ENCODE results near the gene DOLPP1.
A peak's percentile ranks its signal among the peaks of the same experiment; 100 is the strongest.

DOLPP1 gene, protein sequence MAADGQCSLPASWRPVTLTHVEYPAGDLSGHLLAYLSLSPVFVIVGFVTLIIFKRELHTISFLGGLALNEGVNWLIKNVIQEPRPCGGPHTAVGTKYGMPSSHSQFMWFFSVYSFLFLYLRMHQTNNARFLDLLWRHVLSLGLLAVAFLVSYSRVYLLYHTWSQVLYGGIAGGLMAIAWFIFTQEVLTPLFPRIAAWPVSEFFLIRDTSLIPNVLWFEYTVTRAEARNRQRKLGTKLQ

GRCh38 chr9:129080601-129081387, at the start of gene DOLPP1:
DOLPP1 (plus strand) TSS chr9:129081111; CDS start chr9:129081132, 21 bp downstream.
- peaks cover 9% of the 10 kb centered on the region for H3K36me3 ChIP-seq (ENCODE audit: control insufficient read depth, low read length)
- peak within 1 kb of the TSS; percentile 34; the same call in 1 of the 2 replicates for H3K27ac ChIP-seq (ENCODE audit: low read depth, low read length)
- peaks cover 19% of the 10 kb centered on the region for H3K4me1 ChIP-seq (ENCODE audit: control insufficient read depth, low read length)
- H3F3A ChIP-seq (ENCODE audit: control insufficient read depth, insufficient read depth) = no peaks in the 10 kb centered on the region
- no peaks in the 10 kb centered on the region for H3K9me2 ChIP-seq (replicated peaks; ENCODE audit: control insufficient read depth, low read length)
- peak within 1 kb of the TSS; percentile 89 for H3K4me3 ChIP-seq (ENCODE audit: low read length)
- H3K79me2 ChIP-seq (ENCODE audit: control insufficient read depth, low read length) = peaks cover 33% of the 10 kb centered on the region
- no peak for TF ChIP-seq EZH2phosphoT487 (IDR thresholded peaks at IDR 0.05; ENCODE audit: borderline replicate concordance, low read length)
- peaks cover 8% of the 10 kb centered on the region; the same call in 1 of the 2 replicates for H4K20me1 ChIP-seq (ENCODE audit: control insufficient read depth, insufficient read depth, low read depth, low read length)
- H3K27me3 ChIP-seq (ENCODE audit: control insufficient read depth, low read length) = no peaks in the 10 kb centered on the region
- no peaks in the 10 kb centered on the region for H3K9me3 ChIP-seq (ENCODE audit: control insufficient read depth, insufficient read depth, low read length)
- H3K4me2 ChIP-seq (ENCODE audit: low read length) = peak within 1 kb of the TSS; percentile 99

GRCh38 chr9:129031514-129031913, 49.4 kb upstream of the DOLPP1 start:
- Histone ChIP-seq H3K27ac (ENCODE audit: low read depth, low read length) (no peak overlapping the region), H3F3A (ENCODE audit: control insufficient read depth, insufficient read depth) (no peaks in the 10 kb centered on the region), H3K79me2 (ENCODE audit: control insufficient read depth, low read length) (peaks cover 15% of the 10 kb centered on the region), H3K36me3 (ENCODE audit: control insufficient read depth, low read length) (no peaks in the 10 kb centered on the region; the same call in 1 of the 2 replicates), H3K9me3 (ENCODE audit: control insufficient read depth, insufficient read depth, low read length) (no peaks in the 10 kb centered on the region), H3K27me3 (ENCODE audit: control insufficient read depth, low read length) (no peaks in the 10 kb centered on the region), H3K4me2 (ENCODE audit: low read length) (no peak overlapping the region), H4K20me1 (ENCODE audit: control insufficient read depth, insufficient read depth, low read depth, low read length) (peaks cover 9% of the 10 kb centered on the region; the same call in 1 of the 2 replicates), H3K4me3 (ENCODE audit: low read length) (no peak overlapping the region), H3K4me1 (ENCODE audit: control insufficient read depth, low read length) (peaks cover 23% of the 10 kb centered on the region), H3K9me2 (replicated peaks; ENCODE audit: control insufficient read depth, low read length) (no peaks in the 10 kb centered on the region)
- TF ChIP-seq EZH2phosphoT487 (IDR thresholded peaks at IDR 0.05; ENCODE audit: borderline replicate concordance, low read length) (no peak), CTCF (IDR thresholded peaks at IDR 0.05; ENCODE audit: low read depth, low read length, poor library complexity, severe bottlenecking) (no peak)

GRCh38 chr9:129032541-129033159, 48.3 kb upstream of the DOLPP1 start:
- TF ChIP-seq CTCF (IDR thresholded peaks at IDR 0.05; ENCODE audit: low read depth, low read length, poor library complexity, severe bottlenecking) = no peak
- TF ChIP-seq EZH2phosphoT487 (IDR thresholded peaks at IDR 0.05; ENCODE audit: borderline replicate concordance, low read length) = no peak
- Histone ChIP-seq H3F3A (ENCODE audit: control insufficient read depth, insufficient read depth) (no peaks in the 10 kb centered on the region), H3K9me3 (ENCODE audit: control insufficient read depth, insufficient read depth, low read length) (no peaks in the 10 kb centered on the region), H3K27ac (ENCODE audit: low read depth, low read length) (no peak overlapping the region), H3K4me2 (ENCODE audit: low read length) (no peak overlapping the region), H3K4me1 (ENCODE audit: control insufficient read depth, low read length) (peaks cover 19% of the 10 kb centered on the region), H3K79me2 (ENCODE audit: control insufficient read depth, low read length) (peaks cover 15% of the 10 kb centered on the region), H3K27me3 (ENCODE audit: control insufficient read depth, low read length) (no peaks in the 10 kb centered on the region), H3K9me2 (replicated peaks; ENCODE audit: control insufficient read depth, low read length) (no peaks in the 10 kb centered on the region), H3K36me3 (ENCODE audit: control insufficient read depth, low read length) (no peaks in the 10 kb centered on the region), H4K20me1 (ENCODE audit: control insufficient read depth, insufficient read depth, low read depth, low read length) (no peaks in the 10 kb centered on the region), H3K4me3 (ENCODE audit: low read length) (no peak overlapping the region)
